Inflammatory macrophage (primary cell): ENCODE measurements around the gene CCDC146.
A peak's percentile ranks its signal among the peaks of the same experiment; 100 is the strongest.

ENCODE experiments used
- DNase-seq, 2 donors: peaks; one replicate each; pipeline ENCODE4 v3.0.0-alpha.2; 2020 to 2022

Gene CCDC146

GRCh38 chr7:77306231-77307067, 184.0 kb downstream of the CCDC146 start:
- no peak for DNase-seq

GRCh38 chr7:77308792-77309191, 186.4 kb downstream of the CCDC146 start:
- no peak for DNase-seq

DNA sequence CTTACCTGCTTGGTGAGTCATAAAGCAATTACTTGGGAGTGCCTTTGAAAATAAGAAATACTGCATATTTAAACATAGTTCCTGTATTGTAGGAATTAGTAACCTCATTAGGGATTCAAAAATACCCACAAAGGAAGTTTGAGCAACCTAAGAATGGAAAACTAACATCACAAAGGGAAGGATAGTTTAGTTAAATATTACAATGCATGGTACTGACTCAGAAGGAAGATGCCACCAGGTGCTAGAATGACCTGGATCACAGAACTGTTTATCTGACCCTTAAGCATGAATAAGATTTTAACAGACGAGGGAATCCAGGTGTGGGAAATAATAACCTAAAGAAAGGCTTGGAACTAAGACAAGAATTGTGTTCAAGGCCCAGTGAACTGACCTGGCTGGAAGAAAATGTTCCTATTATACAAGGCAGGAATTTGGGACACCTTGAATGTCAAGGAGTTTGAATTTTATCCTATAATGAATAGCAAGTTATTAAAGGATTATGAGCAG, 187.4 kb downstream of the CCDC146 start:
- DNase-seq: peak in 1 of 2 donors; percentile 5

GRCh38 chr7:77310982-77311381, 188.6 kb downstream of the CCDC146 start:
- no peak for DNase-seq

GRCh38 chr7:77313085-77313484, 190.7 kb downstream of the CCDC146 start:
- DNase-seq: no peak

- no peak for DNase-seq
These were observed 191.6 kb downstream of the CCDC146 start for GRCh38 chr7:77313876-77314480.

GRCh38 chr7:77315182-77315591, 192.8 kb downstream of the CCDC146 start:
- no peak for DNase-seq

DNA sequence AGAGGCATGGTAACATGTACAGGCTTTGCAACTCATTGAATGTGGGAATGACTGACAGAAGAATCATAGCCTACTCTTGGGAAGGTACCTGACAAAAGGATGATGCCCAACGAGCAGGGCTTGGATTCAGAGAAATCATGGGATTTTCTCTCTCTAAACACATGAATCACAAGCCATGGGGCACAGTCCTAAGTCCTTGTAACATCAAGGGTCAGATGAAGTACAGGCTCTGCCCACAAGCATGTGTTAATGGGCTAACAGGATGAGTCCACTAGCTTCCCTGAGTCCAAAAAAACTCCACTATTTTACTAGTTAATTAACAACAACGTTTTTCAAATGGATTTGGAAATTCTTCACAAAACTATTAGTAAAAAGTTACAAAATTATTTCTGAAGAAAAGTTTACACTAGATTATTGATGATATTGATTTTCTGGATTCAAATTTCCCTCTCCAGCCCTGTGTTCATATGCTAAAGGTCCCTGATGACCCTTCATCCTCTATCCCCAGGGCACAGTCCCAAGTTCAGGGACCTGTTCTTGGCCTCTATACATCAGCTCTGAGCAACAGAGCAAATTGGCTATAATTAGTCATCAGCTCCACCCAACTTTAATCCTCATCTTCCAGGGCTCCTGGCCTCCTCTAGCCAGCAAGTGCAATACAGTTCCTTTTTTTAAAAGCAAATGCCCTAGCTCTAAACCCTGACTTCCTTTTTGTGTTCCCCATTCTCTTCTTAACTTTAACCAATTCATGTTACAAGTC, 194.0 kb downstream of the CCDC146 start:
- peak; percentile 62 to 85 for DNase-seq

GRCh38 chr7:77318019-77318418, 195.6 kb downstream of the CCDC146 start:
- DNase-seq: no peak

DNA sequence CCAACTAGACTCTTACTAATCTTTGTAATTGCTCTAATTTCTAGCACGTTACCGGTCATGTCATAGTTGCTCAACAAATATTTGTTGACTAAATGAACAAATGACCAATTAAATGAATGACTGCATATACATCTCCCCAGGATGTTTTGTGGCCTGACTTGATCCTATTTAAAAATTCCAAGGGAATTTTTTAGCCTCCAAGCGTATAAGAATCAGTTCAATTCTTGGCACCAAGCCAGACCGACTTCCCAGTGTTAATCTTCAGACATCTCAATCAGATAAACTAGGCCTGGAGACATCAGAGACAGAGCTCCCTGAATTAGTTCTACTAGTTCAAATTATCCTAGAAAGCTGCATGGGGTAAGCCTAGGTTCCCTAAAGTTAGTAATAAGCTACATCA, 197.7 kb downstream of the CCDC146 start:
- no peak for DNase-seq

- DNase-seq: no peak
These were observed 198.3 kb downstream of the CCDC146 start for GRCh38 chr7:77320714-77321113.

- DNase-seq: no peak
These were observed 198.9 kb downstream of the CCDC146 start for GRCh38 chr7:77321300-77321699.

DNA sequence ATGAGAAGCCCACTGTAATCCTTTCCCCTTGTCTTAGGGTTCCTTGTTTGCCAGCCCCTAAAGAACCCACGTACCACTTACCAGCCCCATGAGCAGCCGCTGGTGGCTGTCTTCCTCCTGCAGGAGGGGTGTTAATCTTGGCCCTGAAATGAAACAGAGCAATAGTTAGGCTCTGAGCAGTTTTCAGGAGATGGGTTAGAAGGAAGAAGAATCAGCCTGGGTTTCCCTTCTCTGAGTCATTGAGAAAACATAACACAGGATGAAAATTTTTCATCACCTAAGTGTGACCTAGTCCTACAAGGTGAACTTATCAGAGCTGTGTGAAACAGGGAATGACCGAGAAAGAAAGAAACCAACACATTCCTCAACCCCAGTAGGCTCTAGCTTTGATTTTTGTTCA, 203.7 kb downstream of the CCDC146 start:
- no peak for DNase-seq

- DNase-seq: peak; percentile 73 to 76
These were observed 204.9 kb downstream of the CCDC146 start for GRCh38 chr7:77327067-77327931.

DNA sequence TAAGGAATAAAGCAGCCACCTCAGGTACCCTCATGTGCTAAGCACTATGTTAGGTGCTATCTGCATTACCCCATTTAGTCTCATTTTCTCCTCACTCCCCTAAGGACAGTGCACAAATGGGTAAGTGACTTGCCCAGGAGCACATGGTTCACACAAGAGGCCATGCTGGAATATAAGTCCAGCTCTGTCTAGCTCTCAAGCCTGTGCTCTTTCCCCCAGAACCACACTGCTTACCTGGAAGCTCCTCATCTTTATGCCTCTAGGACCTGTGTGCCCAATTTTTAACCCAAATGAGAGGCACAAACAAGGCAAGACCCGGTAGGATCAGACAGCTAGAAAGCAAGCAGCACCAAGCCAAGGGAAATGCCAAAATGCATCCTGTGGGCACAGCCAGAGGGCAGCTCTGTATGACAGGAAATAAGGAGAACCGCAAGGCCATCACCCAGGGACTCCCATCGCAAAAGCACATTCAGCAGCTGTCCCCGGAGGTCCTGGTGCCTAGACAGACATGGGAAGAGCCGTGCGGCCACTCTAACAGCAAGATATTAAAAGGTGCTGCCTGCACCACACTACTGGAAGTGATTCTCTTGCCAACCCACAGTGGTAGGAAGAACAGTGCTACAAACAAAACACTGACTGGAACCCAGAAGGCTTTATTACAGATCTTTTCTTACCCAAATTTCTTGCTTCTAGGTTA, 205.7 kb downstream of the CCDC146 start:
- no peak for DNase-seq

DNA sequence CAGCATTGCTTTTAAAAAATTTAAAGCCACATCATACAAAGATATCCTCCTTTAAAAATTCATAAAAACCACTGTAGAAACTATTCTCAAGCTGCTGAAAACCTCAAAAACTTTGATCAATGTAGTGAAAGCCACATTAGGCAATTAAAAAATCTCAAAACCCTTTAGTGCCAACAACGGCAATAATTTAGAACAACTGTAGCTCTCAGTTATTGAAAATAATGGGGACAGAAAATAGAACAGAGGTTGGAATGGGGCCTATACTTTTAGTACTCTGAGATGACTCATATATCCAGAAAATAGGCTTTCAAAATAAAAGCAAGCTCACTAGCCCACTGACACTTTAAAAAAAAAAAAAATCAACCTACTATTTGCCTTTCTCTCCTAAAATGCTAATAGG, 206.3 kb downstream of the CCDC146 start:
- no peak for DNase-seq

DNA sequence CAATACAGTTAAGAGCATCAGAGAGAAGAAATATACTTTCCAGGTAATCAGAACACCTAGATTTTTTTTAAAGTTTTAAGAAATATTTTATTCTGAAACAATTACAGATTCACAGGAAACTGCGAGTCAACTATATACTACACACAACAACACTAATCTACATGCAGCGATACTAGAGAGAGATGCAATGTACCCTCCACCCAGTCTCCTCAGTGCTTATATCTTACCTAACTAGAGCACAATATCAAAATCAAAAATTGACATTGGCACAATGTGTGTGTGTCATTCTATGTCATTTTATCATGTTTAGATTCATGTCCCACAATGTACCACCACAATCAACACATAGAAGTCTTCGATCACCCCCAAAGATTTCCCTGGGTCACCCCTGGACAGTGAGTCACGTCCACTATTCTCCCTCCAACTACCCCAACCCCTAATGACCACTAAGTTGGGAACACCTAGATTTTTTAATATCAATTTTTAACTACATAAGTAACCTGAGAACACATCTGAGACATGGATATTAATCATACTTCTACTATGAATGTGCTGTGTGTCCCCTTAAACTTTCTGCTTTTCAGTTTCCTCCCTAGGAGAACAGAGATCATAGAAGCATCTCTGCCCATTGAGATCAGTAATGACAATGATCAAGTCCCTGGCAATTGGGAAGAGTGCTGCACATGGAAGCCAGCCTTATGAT, 207.2 kb downstream of the CCDC146 start:
- no peak for DNase-seq

- peak; percentile 72 to 79 for DNase-seq
These were observed 207.9 kb downstream of the CCDC146 start for GRCh38 chr7:77330169-77330882.

DNA sequence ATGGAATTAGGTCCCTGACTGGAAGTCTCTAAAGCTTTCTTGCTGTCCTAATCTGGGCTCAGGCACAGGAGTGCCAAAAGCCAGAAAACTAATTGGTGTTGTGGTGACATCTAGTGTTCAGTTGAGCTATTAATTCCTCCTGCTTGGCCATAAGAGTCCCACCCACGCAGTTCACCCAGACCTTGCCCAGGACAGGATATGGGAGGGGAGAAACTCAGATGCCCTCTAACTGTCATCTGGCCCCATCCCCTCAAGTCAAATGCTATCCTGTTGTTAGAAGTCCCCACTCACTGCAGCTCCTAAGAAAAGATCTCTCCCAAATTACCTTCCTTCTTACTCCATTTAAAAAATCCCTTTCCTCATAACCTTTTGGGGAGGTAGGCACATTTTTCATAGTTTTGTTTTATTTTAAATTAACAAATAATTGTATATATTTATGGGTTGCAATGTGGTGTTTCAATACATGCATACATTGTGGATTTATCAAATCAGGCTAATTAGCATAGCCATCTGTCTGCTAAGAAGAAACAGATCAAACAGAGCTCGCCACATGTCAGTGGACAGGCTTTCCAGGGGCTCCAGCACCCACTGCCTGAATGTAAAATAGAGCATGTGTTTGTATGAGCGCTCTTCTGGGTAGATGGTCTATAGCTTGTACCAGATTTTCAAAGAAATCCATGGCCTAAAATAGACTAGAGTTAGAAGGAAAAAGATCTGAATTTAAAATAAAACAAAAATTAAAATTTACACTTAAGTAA, 209.7 kb downstream of the CCDC146 start:
- peak; percentile 88 to 91 for DNase-seq
